NCI-H1436 treated with DMSO at 0.1 percent for 48 hours (cell line): ENCODE data around the gene DDX10.

Experiments
- DNase-seq: peaks from one replicate; lab custom pipeline; 2025; lab: John Stamatoyannopoulos, UW

The DDX10 gene

DNA sequence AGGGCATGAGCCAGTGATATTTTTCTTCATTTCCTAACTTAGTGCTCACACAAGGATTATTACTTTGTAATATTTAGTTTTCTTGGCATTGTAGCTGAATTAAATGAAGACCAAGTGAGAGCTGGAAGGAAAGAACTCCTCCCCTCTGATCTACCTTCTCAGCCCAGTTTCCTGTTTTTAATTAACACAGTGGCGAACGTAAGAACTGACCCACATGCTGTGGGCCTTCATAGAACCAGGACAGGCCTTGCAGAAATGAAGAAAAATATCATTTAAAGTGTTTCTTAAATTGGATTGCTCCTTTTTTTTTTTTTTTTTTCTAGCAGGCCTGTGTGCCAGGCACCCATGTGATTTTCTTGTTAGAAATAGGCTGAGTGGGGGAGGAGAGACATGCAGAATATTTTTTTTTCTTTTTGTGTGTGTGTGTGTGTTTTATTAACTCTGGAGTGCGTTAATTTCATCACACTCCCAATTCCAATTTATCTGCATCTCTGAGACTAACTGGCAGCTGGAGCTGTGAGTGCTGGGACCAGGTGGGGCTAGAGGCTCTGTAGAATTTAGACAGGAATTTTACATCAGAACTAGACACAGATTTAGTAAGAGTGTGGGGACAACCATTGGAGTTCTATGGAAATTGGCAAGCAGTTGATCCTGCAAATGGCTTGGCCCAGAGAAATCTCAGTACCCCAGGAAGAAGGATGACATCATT lies 320.5 kb downstream of the DDX10 start:
- DNase-seq = no peak

DNA sequence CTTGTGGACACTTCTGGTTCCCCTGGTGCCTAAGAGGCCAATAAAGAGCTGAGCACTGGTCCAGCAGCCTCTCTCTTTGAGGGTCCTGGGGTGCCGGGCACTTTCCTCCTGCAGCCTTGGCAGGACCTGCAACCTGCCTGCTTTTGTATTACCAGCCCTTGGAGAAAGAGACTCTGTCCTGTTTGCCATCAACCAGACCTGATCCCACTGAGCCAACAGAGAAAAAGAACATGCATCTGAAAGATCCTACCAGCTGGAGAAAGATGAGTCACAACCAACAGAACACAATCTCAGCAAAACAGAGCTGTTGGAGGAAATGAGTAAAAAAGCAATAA lies 321.0 kb downstream of the DDX10 start:
- no peak for DNase-seq
